SKM-1 (cell line): ENCODE data around the gene OLFML3.
"Not testable (repeated sequence)": the region's sequence is repeated elsewhere in the genome, so short reads cannot be mapped to it uniquely, and the experiment has no call there.

ENCODE experiments used
- DNase-seq: peaks from one replicate; lab custom pipeline; 2025; ENCODE audit not compliant: unreplicated experiment; lab: John Stamatoyannopoulos, UW

Gene OLFML3

GRCh38 chr1:113991467-113991997 lies 12.3 kb downstream of the OLFML3 start:
- DNase-seq, result no peak

DNA sequence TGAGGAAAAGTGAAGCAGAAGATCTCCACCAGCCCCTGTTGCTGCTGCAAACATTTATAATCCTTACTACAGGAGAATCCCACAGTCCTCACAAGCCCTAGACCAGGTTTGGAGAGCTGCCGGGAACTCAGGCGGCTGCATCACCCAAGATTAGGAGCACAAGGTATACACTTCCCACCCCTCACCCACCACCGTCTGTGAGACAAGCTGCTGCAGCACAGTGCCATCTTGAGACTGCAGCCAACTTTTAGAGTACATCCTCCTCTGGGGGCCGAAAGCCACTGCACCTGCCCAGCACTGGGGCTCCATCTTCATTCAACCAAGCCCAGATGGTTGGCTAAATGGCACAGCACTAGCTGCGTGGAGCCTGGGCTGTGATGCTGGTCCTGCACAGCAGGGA lies 13.8 kb downstream of the OLFML3 start:
- DNase-seq, result no peak

DNA sequence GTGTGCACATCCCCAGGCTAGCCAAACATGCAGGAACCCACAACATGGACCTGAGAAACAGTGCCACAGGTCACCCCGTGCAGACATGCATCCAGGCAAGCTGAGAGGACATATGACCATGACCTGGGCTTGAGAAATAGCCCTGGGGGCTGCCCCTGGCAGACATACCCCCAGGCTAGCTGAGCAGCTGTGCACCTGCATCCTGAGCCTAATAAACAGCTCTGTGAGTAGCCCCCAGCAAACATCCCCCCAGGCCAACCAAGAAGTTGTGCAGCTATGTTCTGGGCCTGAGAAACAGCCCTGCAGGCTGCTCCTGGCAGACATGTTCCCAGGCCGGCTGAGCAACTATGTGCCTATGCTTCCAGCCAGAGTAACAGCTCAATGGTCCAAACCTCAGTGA lies 14.5 kb downstream of the OLFML3 start:
- no peak for DNase-seq

DNA sequence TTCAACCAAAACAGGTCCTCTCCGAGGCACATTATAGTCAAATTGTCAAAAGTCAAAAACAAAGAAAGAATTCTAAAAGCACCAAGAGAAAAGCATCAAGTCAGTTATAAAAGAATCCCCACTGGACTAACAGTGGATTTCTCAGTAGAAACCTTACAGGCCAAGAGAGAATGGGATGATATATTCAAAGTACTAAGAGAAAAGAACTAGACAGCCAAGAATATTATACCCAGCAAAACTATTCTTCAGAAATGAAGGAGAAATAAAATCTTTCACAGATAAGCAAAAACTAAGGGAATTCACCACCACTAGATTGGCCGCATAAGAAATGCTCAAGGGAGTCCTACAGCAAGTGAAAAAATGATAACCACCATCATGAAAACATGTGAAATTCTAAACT lies 16.1 kb downstream of the OLFML3 start:
- no peak for DNase-seq

DNA sequence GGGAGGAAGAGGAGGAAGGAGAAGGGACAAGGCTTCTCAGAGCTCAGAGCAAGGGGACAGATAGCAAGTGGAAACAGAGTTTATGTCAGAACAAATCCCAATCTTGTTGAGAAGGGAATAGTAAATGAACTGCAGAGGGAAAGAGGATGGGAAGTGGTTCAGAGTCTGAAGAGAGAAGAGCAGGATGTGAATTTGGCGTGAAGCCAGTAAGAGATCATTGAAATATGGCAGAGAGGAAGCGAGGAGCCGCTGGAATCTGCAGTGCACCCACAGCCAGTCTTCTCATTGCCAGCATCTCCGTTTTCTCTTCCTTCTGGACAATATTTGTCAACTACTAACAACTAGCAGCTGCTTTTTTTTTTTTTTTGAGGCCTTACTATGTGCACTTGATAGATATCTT lies 19.1 kb downstream of the OLFML3 start:
- DNase-seq, result no peak

DNA sequence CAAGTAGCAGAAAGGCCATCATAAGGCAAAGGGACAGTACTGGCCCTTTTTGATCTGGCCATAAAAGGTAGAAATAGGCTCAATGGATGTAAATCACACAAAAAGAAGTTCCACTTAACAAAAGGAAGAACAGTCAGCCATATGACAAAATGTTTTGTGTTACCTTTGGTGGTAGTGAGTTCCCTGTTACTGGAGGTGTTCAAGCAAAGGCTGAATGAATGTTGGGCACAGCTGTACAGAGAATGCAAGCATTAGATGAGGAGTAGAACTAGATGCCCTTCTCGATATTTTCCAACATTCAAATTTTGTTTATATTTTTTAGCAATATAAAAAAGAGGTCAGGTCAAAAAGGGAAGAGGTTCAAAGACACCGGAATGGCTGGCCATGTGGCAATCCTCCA lies 20.0 kb downstream of the OLFML3 start:
- no peak for DNase-seq

DNA sequence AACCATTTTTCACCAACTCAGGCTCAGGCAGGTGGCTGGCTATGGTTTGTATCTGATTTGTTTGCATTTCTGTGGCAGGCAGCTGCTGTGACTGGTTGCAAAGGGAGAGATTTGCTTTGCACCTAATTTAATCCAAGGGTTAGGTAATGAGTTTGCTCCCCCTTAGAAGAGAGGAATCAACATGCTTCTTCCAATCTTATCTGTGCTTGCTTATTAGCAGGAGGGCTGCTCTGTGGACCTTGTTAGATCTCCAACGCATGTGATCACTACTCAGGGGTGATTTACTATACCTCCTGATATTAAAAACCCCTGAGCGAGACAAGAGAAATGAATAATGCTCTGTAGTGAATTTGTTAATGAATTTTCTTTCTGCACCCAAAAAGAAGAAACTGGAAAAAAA lies 20.5 kb downstream of the OLFML3 start:
- no peak for DNase-seq

GRCh38 chr1:114000406-114000805 lies 21.1 kb downstream of the OLFML3 start:
- DNase-seq, result no peak

DNA sequence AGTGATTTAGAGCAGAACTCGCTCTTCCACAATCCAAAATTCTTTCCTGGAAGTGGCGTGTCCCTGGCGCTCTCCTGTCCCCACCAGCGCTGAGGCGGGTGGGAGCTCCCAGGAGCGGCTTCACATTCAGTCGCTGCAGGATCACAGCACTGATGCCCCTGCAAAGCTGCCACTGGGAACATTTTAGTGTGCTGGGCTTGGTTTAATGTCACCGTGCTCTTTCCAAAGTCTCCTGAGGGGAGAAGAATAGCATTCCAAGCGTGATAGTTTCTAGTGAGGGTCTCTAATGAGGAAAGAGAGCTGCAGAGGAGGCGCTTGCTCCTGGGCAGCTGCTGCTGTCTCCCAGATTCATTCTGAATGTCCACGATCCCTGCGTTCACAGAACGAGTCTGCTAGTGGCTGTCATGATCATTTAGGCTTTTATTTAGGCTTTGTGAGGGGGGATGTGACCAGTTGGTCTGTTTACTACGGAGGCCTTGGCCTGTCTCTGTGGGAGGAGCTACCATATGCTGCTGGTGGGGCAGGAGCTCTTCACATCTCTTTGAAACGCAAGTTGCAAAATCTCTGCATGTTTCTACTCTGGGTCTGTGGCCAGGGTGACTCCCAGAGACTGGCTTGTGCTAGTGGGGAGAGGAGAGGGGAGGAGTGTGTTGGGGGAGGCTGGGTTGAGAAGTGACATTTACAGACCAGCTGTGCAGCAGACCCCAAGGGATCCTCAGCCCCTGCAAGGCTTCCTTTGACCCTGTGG lies 23.4 kb downstream of the OLFML3 start:
- no peak for DNase-seq

DNA sequence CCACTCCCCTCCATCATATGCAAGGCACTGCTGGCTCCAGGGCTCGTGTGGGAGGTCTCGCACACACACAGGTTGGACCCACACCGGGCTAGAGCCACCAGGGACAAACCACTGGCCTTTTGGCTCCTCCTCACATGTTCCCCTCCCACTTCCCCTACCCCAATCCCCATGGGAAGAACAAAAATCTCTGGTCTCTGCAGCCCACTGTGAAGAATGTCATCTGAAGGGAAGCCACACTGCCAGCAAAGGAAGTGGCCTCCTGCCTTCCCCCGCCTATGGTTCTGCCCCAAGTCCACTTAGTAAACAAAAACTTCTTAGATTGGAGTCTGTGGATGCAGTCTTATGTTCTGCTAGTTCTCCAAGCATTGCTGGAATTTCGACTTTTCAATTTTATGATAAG lies 24.2 kb downstream of the OLFML3 start:
- no peak for DNase-seq

- not testable (repeated sequence) for DNase-seq
Observed at GRCh38 chr1:114006825-114007224, 27.6 kb downstream of the OLFML3 start.

DNA sequence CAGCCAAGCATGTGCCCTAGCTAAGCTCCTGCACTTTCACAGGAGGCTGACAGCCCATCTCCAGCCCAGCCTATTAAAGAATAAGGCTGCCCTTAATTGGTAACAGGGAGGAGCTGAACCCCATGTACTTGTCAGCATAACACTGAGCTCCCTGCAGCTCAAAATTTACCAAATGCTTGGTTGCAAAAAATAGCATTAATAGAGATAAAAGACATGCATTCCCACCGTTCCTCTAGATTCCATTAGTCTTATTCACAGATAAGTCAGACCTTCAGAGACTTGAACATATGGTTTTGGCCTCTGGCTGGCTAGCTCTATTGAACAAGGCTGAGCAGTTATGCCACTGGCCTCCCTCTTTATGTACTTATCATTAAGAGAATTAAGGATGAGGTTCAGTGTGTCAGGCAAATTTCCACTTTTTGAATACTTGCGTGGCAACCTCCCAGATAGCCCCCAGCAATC lies 29.2 kb downstream of the OLFML3 start:
- DNase-seq, result no peak

- no peak for DNase-seq
Observed at GRCh38 chr1:114008993-114009392, 29.7 kb downstream of the OLFML3 start.

GRCh38 chr1:114009393-114009792 lies 30.1 kb downstream of the OLFML3 start:
- no peak for DNase-seq

DNA sequence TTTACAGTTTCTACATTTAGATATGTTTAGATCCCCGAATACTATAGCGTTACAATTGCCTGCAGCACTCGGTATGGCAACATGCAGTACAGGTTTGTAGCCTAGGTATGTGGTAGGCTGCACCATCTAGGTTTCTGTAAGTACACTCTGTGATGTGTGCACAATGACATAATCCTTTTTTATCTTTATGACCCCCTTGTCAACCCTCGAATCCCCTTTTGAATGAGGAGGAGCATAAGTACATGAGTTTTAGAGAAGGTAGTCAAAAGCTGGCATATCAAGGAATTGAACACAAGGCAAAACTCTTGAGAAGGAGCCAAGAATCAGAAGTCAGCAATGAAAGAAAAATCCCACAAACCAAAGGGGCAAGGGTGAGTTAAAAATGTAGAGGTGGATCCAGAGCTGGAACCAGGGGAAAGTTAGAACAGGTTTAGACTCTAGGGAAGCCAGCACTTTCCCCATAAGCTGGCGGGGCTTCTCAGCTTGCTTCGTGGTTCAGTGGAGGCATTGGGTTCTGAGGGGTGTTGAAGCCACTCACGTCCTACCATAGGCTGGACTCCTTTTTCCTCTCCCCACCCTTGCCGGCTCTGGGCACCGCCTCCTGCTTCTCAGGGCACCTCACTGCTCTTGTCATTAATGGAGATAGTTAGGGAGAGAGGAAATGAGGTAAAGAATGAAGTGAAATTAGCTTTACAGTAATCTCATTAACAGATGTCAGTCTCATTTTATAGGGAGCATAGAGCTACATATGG lies 31.3 kb downstream of the OLFML3 start:
- DNase-seq, result no peak

DNA sequence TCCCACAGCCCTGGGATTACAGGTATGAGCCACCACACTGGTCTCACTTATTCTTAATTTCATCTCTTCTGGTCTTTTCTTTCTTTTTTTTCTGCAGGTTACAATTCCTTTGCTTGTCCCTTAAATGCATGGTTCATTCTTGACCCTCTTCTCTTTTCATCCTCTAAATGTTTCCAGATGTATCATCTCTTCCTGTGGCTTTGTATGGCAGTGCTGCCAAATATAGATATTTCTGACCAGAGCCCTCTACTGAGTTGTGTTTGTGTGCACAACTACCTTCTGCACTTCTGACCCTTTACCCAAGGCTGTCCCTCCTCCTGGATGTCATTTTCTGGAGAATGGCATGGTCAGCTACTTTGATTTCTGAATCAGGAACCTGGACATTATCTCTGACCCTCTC lies 32.5 kb downstream of the OLFML3 start:
- DNase-seq, result no peak

DNA sequence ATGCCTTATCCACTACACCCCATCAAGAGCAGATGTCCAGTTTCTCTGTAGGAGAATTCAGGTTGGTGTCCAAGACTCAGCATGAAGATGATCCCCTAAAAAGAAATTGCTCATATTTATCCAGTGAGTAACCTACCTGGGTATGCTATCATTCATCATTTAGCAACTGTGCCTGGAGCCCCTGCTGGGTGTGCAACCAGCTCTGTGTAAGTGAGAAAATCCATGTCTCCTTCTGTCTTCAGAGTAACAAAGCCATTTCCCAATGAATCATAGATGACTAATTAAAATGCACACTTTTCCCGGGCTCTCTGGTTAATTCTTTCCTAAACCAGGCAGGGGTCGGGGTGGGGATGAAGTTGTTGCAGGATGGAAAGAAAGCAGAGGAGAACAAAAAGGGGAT lies 35.8 kb downstream of the OLFML3 start:
- DNase-seq, result no peak

- not testable (repeated sequence) for DNase-seq
Observed at GRCh38 chr1:114019724-114020123, 40.5 kb downstream of the OLFML3 start.

GRCh38 chr1:114021665-114022099 lies 42.4 kb downstream of the OLFML3 start:
- DNase-seq, result no peak

GRCh38 chr1:114022877-114023276 lies 43.6 kb downstream of the OLFML3 start:
- no peak for DNase-seq

DNA sequence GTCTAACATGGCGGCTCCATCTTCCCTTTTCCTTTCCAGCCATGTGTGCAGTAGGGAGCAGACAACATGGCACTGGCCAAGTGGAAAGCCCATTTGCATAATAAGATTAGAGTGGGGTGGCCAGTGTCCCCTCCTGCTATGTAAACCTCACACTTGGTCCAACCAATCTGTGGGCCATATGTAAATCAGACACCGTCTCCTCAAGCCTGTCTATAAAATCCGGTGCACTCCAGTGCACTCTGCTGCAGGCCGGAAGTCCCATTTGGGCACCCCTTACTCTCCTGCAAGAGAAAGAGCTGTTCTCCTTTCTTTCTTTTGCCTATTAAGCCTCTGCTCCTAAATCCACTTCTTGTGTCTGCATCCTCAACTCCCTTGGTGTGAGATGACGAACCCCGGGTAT lies 44.1 kb downstream of the OLFML3 start:
- DNase-seq, result no peak

DNA sequence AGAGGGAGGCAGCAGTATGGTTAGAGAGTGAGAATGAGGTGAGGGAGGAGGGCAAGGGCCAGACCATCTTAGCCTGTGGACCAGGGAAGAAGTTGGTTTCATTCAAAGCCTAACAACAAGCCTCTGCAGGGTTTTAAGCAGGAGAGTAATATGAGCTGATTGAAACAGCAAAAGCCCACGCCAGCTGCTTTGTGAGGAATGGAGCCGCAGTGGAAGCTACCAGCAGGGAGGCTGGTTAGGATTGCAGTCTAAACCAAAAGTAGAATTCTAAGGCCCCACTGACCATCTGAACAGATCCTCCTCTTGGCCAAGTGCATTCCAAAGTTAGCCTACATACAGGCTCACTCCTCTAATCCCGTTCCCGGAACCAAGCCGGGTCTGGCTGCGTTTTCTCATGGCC lies 44.8 kb downstream of the OLFML3 start:
- no peak for DNase-seq
